Measurements from ENCODE around the gene MAPKAP1.

The MAPKAP1 gene

GRCh38 chr9:125672876-125673275 is 34.1 kb downstream of the MAPKAP1 start:
- no peak for DNase-seq

GRCh38 chr9:125663127-125663526 is 43.9 kb downstream of the MAPKAP1 start:
- DNase-seq = no peak

DNA sequence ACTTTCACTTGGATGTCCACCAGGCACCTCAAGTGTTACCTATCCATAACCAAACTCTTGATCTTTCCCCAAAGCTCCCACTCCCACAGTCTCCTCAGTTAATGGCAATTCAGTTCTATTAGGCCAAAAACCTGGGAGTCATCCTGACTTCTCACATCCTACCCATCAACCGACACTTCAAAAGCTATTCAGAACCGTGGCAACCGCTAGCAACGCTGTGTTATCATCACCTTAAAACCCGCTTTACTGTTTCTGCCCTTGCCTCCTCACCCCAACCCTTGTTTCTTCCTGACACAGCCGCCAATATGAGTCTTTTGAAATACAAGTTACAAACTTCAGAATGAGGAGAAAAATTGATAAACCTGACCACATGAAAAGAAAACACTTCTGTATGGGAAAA is 46.5 kb downstream of the MAPKAP1 start:
- DNase-seq = no peak

DNA sequence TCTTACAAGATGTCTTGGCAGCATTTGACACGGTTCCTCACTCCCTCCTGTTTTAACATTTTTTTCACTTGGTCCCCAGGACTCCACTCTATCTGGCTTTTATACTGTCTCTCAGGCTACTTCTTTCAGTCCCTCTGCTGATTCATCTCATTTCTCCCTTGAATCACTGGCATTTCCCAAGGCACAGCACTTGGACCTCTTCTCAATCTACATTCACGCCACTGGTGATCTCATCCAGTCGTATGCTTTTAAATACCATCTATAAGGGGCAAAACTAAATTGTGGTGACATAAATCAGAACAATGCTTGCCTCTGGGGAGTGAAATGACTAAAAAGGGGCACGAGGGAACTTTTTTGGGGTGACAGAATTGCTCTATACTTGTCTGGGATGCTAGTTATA is 47.1 kb downstream of the MAPKAP1 start:
- no peak for DNase-seq

DNA sequence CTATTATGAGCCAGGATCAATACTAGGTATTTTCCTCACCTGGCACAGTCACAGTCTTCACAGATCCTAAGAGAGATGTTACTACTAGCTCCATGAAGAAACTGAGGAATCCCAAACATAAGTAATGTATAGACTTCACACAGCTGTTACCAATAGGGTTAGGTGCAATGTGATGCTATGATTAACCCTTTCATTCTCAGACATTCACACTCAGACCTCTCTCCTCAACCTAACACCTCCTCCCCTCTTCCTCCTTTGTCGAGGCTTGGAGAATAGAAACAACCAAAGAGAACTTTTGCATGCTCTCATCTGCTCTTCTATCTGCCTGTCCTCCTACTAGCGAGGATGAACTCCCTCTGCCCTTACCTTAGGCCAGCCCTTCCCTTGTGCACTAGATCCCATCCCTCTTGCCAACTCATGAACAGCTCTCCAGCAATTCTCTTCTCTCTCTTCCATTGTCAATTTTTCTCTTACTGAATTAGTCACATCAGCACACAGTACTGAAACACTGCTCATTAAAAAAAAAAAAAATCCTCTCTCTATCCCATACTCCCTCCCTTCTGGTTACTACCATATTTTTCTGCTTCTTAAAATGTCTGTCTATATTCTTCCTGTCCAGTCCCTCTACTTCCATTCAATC is 47.7 kb downstream of the MAPKAP1 start:
- no peak for DNase-seq

DNA sequence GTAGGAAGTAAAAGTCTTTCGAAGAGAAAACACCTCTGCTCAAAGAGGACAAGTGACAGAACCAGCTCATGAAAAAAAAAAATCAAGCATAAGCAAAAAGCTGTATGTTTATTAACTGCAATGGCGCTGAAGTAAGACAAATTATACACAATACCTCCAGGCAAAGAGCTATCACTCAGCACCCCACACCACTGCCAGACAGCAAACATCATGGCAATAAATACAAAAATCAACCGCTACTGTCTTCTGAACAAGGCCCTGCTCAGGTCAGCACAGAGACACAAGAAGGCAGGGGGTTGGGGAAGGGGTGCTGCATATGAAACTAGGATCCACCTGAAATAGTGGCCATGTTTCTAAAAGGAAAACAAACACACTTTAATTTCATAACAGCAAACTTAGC is 50.4 kb downstream of the MAPKAP1 start:
- DNase-seq = no peak

- no peak for DNase-seq
Observed at GRCh38 chr9:125655691-125656410, 51.2 kb downstream of the MAPKAP1 start.

DNA sequence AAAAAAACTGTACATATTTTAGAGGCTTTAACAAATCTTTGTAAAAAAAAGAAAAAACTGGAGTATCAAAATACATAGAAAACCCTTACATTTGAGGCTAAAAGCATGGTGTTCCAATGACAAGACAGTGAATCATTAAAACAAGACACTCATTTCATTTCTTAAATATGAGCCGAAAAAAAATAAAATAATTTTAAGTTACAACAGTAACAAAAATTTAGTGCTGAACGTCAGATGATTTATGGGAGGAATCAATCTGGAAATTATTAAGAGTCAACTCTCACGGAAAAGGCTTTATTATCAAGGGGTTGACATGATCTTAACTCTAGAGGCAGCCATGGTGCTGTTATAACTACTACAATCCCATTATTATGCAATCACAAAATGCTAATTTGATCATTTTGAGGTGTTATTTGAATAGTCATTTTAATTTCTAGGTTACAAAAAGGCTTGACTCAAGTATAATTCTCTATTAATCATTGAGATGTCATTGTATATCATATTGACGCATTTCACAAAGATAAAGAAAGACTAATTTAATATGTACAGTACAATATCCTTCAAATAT is 51.9 kb downstream of the MAPKAP1 start:
- no peak for DNase-seq

DNA sequence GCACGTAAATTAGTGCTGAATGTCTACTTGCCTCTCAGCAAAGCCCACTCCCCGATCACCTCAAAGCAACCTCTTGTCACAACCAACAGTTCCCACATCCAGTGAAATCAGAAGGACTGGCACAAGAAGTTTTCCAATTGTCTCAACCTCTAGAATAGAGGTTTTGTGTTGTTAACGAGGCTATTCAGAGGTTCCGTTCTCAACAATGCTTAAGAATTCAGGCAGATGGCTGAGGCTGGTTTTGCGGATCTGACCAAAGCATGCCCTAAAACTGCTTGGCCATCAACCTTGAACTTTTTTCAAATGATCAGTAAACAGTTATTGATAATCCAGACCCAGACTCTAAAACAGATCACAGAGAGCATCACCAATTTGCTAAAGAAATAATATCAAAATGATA is 52.9 kb downstream of the MAPKAP1 start:
- no peak for DNase-seq

DNA sequence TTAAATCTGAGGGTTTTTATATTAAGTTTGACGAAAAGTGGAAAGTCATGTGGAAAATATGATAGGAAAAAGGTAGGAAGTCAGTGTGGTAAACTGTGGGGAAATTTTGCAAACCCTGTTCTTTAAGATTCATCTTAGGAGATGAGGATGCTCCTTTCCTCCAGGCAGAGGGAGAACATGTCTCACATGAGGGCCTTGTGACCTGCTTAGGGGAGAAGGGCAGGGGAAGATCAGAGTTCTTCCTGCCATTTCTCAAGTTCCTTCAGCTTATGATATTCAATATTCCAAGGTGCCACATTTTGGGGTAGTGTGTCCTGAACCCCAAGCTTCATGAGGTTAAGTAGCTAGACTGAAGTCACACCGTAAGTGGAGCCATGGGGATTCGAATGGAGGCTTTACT is 53.7 kb downstream of the MAPKAP1 start:
- DNase-seq = no peak

DNA sequence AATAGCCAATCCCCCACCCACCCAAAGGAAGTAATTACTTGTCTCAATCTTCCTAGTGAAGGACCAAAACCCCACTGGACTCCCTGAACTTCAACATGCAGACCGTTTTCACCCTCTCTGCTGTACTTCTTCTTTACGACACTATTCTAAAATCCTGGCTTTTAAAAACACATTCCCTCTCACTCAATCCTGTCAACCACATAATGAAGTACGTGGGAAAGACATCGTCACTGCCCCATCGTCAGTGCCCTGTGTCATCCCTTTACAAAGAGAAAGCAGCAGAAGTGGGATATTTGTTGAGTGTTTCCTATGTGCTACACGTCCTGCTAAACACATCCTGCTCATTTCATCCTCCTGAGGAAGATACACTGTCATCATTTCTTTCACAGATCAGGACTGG is 54.2 kb downstream of the MAPKAP1 start:
- DNase-seq = no peak

DNA sequence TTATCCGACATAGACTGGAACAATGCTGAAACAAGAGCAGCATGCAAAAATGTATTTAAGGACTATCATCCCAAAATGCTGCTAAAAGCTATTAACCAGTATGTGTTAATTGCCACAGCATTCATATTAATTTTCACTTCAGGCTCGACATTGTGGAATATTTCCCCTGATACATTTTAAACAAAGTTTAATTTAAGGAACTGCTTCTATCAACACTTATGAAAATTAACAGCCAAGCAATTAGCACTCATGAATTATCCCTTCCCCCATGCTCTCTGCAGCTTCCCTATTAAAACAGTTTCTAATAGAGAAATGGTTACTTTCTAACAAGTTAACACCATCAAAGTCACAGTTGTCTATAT is 54.8 kb downstream of the MAPKAP1 start:
- DNase-seq = no peak

- no peak for DNase-seq
Observed at GRCh38 chr9:125651576-125652232, 55.3 kb downstream of the MAPKAP1 start.

GRCh38 chr9:125650271-125650737 is 56.7 kb downstream of the MAPKAP1 start:
- no peak for DNase-seq

DNA sequence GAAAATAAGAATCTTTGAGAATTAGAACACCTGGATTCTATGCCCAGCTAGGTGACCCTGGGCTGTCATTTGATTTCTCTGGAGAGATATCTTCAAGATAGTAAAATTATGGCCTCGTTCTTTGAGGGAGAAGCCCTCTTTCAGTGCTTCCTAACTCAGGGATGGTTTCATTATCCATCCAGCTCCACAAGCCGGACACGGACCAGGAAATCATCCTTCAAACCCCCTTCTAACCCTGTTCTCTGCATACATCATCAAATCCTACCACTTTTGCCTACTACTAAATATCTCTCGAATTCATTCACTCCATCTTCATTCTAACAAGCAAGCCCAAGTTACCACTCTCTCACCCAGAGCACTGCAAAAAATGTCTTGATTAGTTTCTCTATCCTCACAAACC is 57.2 kb downstream of the MAPKAP1 start:
- DNase-seq = no peak

DNA sequence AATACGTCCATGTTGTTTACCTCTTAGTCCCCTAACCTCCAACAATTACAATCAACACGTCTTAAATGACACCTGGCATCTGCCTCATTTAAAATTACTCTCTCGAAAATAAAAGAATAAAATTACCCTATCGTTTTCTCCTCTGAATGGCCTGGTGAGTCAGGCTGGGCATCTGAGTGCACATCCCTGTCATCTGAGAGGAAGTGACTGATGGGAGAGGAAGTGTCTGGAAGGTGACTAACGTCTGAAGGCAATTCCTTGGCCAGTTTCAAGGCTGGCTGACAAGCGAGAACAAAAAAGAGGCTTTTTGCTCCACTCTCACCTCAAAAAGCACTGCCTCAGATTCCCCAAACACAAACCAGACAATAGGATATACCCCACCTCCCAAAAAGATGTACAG is 57.7 kb downstream of the MAPKAP1 start:
- no peak for DNase-seq

GRCh38 chr9:125648294-125648693 is 58.7 kb downstream of the MAPKAP1 start:
- DNase-seq = no peak

DNA sequence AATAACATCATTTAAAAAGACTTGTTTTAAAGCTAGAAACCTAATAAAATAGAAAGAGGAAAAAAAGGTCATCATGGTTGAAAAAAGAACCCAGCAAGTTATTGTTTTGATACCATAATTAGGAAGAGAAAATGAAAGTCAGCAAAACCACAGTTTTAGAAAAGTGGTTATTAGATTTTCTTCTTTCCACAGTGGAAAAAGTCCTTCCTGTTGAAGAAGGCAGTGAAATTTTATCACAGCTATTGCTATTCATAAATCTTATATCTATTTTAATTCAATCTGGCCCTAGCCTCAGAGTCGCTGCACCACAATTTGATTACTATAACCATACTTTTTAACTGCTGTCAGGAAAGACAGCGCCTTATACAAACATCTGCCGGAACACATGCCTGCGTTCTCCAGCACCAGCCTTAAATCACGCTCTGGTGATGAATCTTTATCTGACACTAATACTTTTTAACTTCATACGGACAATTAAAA is 60.3 kb downstream of the MAPKAP1 start:
- no peak for DNase-seq

GRCh38 chr9:125646217-125646616 is 60.8 kb downstream of the MAPKAP1 start:
- no peak for DNase-seq

GRCh38 chr9:125644819-125645507 is 62.0 kb downstream of the MAPKAP1 start:
- no peak for DNase-seq

DNA sequence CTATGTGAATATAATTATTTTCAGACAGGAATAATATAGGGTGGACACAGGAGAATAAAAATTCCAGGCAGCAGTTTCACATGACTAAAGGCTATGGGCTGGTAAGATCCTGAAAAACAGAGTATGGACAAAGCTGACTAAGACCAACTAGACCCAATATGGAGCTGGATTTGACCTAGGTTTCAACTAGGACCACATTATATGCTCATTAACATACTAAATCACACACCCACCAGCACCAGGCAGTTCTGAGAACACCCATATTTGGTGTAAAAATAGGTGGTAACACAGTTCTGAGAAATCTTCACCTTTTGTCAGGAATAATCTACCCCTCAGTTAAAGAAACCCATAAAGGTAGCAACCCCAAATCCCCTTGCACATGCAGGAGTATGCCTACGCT is 64.7 kb downstream of the MAPKAP1 start:
- DNase-seq = no peak

DNA sequence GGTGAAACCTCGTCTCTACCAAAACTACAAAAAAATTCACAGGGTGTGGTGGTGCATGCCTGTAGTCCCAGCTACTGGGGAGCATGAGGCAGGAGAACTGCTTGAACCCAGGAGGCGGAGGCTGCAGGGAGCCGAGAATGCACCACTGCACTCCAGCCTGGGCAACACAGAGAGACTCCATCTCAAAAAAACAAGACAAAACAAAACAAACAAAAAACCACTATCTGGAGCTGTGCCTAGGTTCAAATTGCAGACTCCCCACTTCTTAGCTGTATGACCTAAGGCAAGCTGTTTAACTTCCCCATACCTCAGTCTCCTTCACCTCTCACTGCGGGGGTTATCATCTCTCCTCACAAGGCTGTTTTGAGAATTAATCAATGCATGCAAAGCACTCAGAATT is 68.0 kb downstream of the MAPKAP1 start:
- no peak for DNase-seq
